H7 (cell line): Measurements from ENCODE around the gene ELAVL3. TPM values are rescaled to one million over a fixed set of nuclear protein-coding genes. Genes with fewer than 3 reads are reported as not detected.
"Not testable (repeated sequence)": the region's sequence is repeated elsewhere in the genome, so short reads cannot be mapped to it uniquely, and the experiment has no call there.

Experiments used
- DNase-seq: peaks from one replicate; pipeline ENCODE4 v3.0.0; 2012
- H3K27me3 ChIP-seq: 2 replicates; pipeline ENCODE4 v1.6.0; 2011; ENCODE audit warnings: mild to moderate bottlenecking, low read length; ENCODE audit not compliant: control insufficient read depth, insufficient read depth
- H3K36me3 ChIP-seq: replicated peaks from 2 replicates; pipeline ENCODE4 v1.5.1; 2011; ENCODE audit warnings: low read length; ENCODE audit not compliant: control insufficient read depth, insufficient read depth
- H3K4me3 ChIP-seq: 2 replicates; pipeline ENCODE4 v1.5.1; 2011; ENCODE audit warnings: low read depth, mild to moderate bottlenecking, control low read depth, low read length, moderate library complexity; ENCODE audit not compliant: insufficient read depth
- total RNA-seq: library from RNA; depleted of rRNA; stranded (reverse); fragments of >200 nt; shearing (Covaris generic); gene quantifications from 2 replicates; pipeline ENCODE4 v1.2.3, GENCODE V29; 2014

ELAVL3 gene
- total RNA-seq, 1 experiment from 2014 or later, result 0.17 TPM

GRCh38 chr19:11446652-11447301, 34.1 kb downstream of the ELAVL3 start:
- DNase-seq, result peak; percentile 99
- H3K36me3 ChIP-seq, result peaks cover 15% of the 10 kb centered on the region
- H3K27me3 ChIP-seq, result no peaks in the 10 kb centered on the region
- no peak overlapping the region for H3K4me3 ChIP-seq

GRCh38 chr19:11446271-11446651, 34.6 kb downstream of the ELAVL3 start:
- Histone ChIP-seq H3K27me3 (no peaks in the 10 kb centered on the region), H3K36me3 (peaks cover 20% of the 10 kb centered on the region), H3K4me3 (no peak overlapping the region)
- DNase-seq, result no peak

- peak; percentile 43 for DNase-seq
- Histone ChIP-seq H3K27me3 (no peaks in the 10 kb centered on the region), H3K36me3 (peaks cover 26% of the 10 kb centered on the region), H3K4me3 (no peak overlapping the region)
Observed at GRCh38 chr19:11445141-11445540, 35.7 kb downstream of the ELAVL3 start.

- Histone ChIP-seq H3K36me3 (peaks cover 26% of the 10 kb centered on the region), H3K27me3 (no peaks in the 10 kb centered on the region), H3K4me3 (no peak overlapping the region)
- no peak for DNase-seq
Observed at GRCh38 chr19:11444059-11444458, 36.8 kb downstream of the ELAVL3 start.

- no peaks in the 10 kb centered on the region for H3K27me3 ChIP-seq
- H3K36me3 ChIP-seq, result peaks cover 35% of the 10 kb centered on the region
Observed at GRCh38 chr19:11437955-11438354, 42.9 kb downstream of the ELAVL3 start.

GRCh38 chr19:11435833-11436313, 45.0 kb downstream of the ELAVL3 start:
- peaks cover 20% of the 10 kb centered on the region for H3K36me3 ChIP-seq
- peak overlapping the region; percentile 96 for H3K4me3 ChIP-seq
- peak; percentile 77 for DNase-seq
- H3K27me3 ChIP-seq, result no peaks in the 10 kb centered on the region

More at GRCh38 chr19:11437955-11438354, 42.9 kb downstream of the ELAVL3 start:
- H3K4me3 ChIP-seq, result no peak overlapping the region
- no peak for DNase-seq

GRCh38 chr19:11435057-11435832, 45.6 kb downstream of the ELAVL3 start, which contains the start of the genes ODAD3 and PRKCSH:
Gene ODAD3 (minus strand): TSS chr19:11435121. CDS start chr19:11435016, 105 bp downstream.
Gene PRKCSH (plus strand): TSS chr19:11435635. CDS start chr19:11436118, 483 bp downstream.
- DNase-seq, result peak; percentile 97
- no peaks in the 10 kb centered on the region for H3K27me3 ChIP-seq
- peaks cover 17% of the 10 kb centered on the region for H3K36me3 ChIP-seq
- peak within 1 kb of the TSS; percentile 96 for H3K4me3 ChIP-seq

GRCh38 chr19:11434703-11435056, 46.2 kb downstream of the ELAVL3 start:
- Histone ChIP-seq H3K4me3 (peak overlapping the region; percentile 38), H3K36me3 (peaks cover 17% of the 10 kb centered on the region), H3K27me3 (no peaks in the 10 kb centered on the region)
- no peak for DNase-seq

GRCh38 chr19:11433526-11433925, 47.3 kb downstream of the ELAVL3 start:
- not testable (repeated sequence) for H3K4me3 ChIP-seq, DNase-seq, H3K27me3 ChIP-seq
- H3K36me3 ChIP-seq, result peaks cover 16% of the 10 kb centered on the region

GRCh38 chr19:11426656-11427055, 54.2 kb downstream of the ELAVL3 start:
- Histone ChIP-seq H3K36me3 (no peaks in the 10 kb centered on the region), H3K27me3 (peaks cover 24% of the 10 kb centered on the region), H3K4me3 (no peak overlapping the region)
- peak; percentile 18 for DNase-seq

- H3K4me3 ChIP-seq, result no peak overlapping the region
- no peaks in the 10 kb centered on the region for H3K36me3 ChIP-seq
- peak; percentile 89 for DNase-seq
- peaks cover 31% of the 10 kb centered on the region for H3K27me3 ChIP-seq
Observed at GRCh38 chr19:11425719-11426457, 55.0 kb downstream of the ELAVL3 start.

- Histone ChIP-seq H3K4me3 (no peak overlapping the region), H3K27me3 (peaks cover 50% of the 10 kb centered on the region), H3K36me3 (no peaks in the 10 kb centered on the region)
- peak; percentile 41 for DNase-seq
Observed at GRCh38 chr19:11423791-11424181, 57.1 kb downstream of the ELAVL3 start.

- Histone ChIP-seq H3K4me3 (no peak overlapping the region), H3K36me3 (no peaks in the 10 kb centered on the region), H3K27me3 (peaks cover 55% of the 10 kb centered on the region)
- DNase-seq, result peak; percentile 18
Observed at GRCh38 chr19:11423164-11423790, 57.6 kb downstream of the ELAVL3 start.
